H4 (cell line): ENCODE measurements around the gene EXOC4. TPM values are rescaled to one million over a fixed set of nuclear protein-coding genes. Genes with fewer than 3 reads are reported as not detected.

ENCODE experiments used
- DNase-seq: peaks from one replicate; pipeline ENCODE4 v3.0.0-alpha.2; 2015; ENCODE audit warnings: low spot score
- total RNA-seq: library from RNA; depleted of rRNA; stranded (reverse); fragments of >200 nt; shearing (Covaris generic); gene quantifications from 2 replicates; pipeline ENCODE4 v1.2.3, GENCODE V29; 2014

Gene EXOC4
- total RNA-seq, 1 experiment from 2014 or later = 54.3 TPM

- no peak for DNase-seq
Measured at GRCh38 chr7:133491201-133491691, 238.4 kb downstream of the EXOC4 start.

DNA sequence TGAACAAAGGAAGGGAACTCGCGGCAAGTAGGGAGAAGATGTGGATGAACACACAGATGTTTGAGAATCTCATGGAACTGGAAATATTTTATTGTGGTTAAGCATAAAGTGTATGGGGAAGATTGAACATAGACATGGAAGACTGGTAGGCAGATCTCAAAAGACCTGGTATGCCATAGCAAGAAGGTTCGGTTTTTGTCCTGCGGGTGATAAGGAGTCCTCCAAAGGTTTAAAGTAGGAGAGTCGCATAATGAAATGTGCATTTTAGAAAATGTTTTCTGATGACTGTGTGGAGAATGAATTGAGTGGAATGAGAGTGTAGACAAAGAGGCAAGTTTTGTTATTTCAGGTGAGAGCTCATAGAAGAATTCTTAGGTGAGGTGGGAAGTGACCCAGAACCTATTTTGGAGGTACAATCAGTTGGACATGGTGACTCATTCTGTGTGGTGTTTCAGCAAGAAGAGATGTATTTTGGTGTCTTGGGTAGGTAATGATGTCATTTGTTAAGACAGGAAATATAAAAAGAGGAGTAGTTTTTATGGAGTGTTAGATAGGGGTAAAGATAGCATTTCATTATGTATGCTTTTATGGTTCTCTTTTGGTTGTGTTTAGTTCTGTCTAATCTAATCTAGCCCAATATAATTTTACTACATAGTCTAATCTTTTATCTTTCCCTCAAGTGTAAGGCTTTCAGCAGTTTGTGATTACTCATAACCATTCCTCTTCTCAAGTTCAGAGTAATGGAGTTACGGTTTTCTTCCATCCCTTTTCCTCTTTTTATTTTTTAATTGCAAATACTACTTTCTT, 239.2 kb downstream of the EXOC4 start:
- DNase-seq = no peak

- no peak for DNase-seq
Measured at GRCh38 chr7:133497061-133497460, 244.2 kb downstream of the EXOC4 start.

- no peak for DNase-seq
Measured at GRCh38 chr7:133501771-133502170, 248.9 kb downstream of the EXOC4 start.

GRCh38 chr7:133502498-133502897, 249.6 kb downstream of the EXOC4 start:
- DNase-seq = no peak

DNA sequence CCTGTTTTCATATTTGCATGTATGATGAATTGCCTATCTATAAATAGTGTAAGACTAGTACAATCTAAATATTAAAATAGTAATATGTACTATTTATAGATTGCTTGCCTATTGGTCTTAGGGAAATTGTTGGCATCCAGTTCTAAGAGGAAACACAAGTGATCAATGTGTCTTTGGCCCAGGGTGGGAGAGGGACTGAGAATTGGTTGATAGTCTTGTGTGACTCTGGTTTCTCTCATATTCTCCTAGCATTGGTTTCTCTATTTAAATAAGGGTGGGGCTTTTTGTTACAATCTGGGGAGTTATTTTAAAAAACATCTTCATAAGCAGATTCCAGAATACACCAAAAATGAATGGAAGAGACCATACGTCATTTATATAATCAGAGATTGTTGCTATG, 250.1 kb downstream of the EXOC4 start:
- no peak for DNase-seq

DNA sequence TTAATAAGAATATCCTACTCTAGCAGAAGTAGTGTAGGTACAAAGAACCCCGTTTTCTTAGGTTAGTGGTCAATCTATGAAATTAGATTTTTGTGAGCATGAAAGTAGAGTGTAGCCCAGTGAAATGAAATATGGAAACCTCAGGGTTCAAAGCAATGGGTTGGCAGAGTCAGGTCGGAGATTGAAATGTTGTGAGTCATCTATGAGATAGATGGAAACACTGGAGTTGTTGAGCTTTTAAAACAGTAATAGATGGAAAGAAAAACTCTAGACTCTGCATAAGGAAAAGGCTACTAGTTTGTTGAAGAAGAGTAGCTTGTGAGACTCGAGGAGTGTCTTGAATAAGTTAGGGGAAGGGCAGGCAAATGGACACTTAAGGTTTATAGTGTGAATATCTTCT, 251.9 kb downstream of the EXOC4 start:
- no peak for DNase-seq

- DNase-seq = no peak
Measured at GRCh38 chr7:133509822-133510221, 256.9 kb downstream of the EXOC4 start.

GRCh38 chr7:133510326-133511055, 257.6 kb downstream of the EXOC4 start:
- DNase-seq = no peak

DNA sequence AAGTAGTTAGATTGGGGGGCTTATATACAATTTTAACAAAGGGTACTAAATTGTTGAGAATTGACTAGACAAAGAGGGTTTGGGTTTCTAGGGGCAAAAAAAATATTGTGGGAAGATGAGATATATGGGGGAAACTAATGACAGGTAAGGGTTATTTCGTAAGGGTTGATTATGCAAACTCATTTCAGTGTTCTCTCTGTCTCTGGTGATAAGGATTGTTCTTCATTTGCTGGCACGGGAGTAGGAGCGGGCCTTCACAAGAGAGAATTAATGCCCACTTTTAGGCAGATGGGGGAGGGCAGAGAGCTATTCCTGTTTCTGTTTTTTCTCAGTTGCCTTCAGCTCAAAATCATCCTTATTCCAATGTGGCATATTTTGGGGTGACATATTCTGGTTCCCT, 258.4 kb downstream of the EXOC4 start:
- DNase-seq = no peak

DNA sequence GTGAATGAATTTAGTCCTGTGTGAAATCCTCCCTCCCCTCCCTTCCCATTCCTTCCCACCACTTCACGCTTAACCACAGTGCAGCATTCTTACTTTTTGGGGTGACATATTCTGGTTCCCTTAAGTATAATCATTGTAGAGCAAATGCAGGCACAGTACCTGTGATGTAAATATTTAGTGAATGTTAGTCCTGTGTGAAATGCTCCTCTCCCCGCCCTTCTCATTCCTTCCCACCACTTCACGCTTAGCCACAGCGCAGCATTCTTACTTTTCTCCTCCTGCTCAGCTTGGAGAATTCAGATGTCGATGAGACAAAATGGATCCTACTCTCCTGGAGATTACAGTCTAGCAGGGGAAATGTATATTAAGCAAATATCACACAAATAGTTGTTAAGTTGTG, 258.8 kb downstream of the EXOC4 start:
- DNase-seq = no peak

GRCh38 chr7:133512560-133512959, 259.7 kb downstream of the EXOC4 start:
- DNase-seq = peak; percentile 91

GRCh38 chr7:133513608-133514007, 260.7 kb downstream of the EXOC4 start:
- peak; percentile 40 for DNase-seq

DNA sequence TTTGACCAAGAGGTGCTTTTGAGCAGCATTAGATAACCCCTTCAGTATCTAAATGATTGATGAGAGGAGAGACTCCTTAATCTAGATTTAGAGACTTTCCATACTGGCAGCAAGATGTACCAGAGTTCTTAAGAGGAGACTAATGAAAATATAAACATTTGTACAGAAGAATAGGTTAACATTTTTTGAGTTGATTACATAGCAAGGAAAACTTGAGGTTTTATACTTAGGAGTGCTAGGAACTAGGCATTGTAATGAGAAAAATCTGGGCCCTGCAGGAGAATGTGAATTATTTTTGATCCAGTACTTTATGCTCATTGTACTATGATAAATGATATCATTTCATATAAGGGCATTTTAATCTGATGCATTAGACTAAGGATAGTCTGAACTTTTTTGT, 261.7 kb downstream of the EXOC4 start:
- no peak for DNase-seq

- no peak for DNase-seq
Measured at GRCh38 chr7:133517766-133518165, 264.9 kb downstream of the EXOC4 start.

DNA sequence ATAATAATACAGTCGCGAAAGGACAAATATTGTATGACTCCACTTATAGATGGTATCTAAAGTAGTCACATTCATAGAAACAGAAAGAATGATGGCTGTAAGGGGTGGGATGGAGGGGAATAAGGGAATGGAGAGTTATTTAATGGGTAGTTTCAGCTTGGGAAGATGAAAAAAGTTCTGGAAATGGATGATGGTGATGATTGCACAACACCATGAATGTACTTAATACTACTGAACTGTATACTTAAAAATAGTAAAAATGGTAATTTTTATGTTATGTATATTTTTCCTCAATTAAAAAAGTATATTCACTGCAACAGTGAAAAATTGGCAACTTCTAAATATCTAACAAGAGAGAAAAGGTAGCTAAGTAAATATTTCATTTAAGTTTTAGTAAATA, 265.8 kb downstream of the EXOC4 start:
- DNase-seq = no peak

DNA sequence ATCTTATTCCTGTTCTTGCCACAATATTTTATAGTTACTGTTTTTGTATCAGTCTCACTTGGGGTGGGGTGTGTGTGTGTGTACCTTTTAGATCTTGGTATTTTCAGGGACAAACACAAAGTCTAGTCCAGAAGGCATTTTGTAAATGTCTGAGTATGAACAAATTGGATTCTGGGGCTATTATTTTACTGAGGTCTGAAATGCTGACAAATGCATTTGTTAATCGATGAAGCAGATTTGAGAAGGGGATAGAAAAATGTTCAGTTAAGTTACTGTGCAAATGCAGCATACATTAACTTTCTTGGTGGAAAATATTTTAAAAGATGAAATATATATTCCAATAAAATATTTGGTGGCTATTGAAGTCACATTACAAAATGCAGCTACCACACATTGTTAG, 267.4 kb downstream of the EXOC4 start:
- no peak for DNase-seq

GRCh38 chr7:133522501-133522900, 269.6 kb downstream of the EXOC4 start:
- DNase-seq = no peak

GRCh38 chr7:133528796-133529195, 275.9 kb downstream of the EXOC4 start:
- DNase-seq = no peak

DNA sequence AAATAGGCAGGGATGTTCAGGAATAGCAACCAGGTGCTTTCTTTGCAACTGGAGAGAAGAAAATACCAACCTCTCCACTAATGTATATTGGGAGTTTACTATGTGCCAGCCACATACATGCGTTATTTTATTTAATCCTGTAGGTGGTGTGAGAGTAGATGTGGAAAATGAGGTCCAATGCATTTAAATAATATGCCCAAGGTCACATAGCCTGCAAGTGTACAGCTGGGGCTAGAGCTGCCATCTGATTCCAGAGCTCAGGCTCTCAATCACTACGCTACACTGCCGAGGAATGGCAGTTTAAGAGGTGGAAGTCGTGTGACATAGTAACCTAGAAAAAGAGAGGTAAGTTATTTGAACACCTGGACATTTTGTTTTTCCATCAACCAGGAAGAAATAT, 277.0 kb downstream of the EXOC4 start:
- no peak for DNase-seq

- peak; percentile 30 for DNase-seq
Measured at GRCh38 chr7:133530682-133531081, 277.8 kb downstream of the EXOC4 start.

GRCh38 chr7:133534816-133535215, 281.9 kb downstream of the EXOC4 start:
- no peak for DNase-seq

GRCh38 chr7:133535308-133535707, 282.4 kb downstream of the EXOC4 start:
- no peak for DNase-seq
